ENCODE measurements around the gene FKBP7.
A peak's percentile ranks its signal among the peaks of the same experiment; 100 is the strongest.
"Not testable (repeated sequence)": the region's sequence is repeated elsewhere in the genome, so short reads cannot be mapped to it uniquely, and the experiment has no call there.

FKBP7 gene

GRCh38 chr2:178478439-178479274 is at the start of gene FKBP7:
FKBP7 (minus strand) TSS chr2:178478600; CDS start chr2:178478499, 101 bp downstream.
- DNase-seq (ENCODE audit: low read depth): no peak

GRCh38 chr2:178527592-178527991 is 49.2 kb upstream of the FKBP7 start:
- DNase-seq (ENCODE audit: low read depth): no peak

DNA sequence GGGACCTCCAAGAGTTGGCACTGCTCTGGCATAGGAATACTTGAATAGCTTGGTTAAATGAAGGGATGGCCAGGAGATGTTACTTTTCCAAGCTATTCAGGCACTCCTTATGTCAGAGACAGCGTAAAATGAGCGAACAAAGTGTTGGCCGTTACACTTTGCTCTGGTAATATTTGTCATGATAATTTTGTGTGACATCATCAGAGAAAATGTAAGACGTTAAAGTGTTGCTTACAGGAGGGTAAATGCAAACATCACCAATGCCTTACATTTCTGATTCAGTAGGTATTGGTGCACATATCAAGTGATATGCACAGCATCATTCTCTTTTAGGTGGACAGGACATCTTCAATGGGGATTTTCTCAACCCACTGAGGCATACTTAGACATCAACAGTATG is 47.9 kb upstream of the FKBP7 start:
- DNase-seq (ENCODE audit: low read depth): no peak

DNA sequence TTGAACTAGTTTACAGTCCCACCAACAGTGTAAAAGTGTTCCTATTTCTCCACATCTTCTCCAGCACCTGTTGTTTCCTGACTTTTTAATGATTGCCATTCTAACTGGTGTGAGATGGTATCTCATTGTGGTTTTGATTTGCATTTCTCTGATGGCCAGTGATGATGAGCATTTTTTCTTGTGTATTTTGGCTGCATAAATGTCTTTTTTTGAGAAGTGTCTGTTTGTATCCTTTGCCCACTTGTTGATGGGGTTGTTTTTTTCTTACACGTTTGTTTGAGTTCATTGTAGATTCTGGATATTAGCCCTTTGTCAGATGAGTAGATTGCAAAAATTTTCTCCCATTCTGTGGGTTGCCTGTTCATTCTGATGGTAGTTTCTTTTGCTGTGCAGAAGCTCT is 47.1 kb upstream of the FKBP7 start:
- not testable (repeated sequence) for DNase-seq (ENCODE audit: low read depth)

- DNase-seq (ENCODE audit: low read depth): not testable (repeated sequence)
Observed at GRCh38 chr2:178525010-178525409, 46.6 kb upstream of the FKBP7 start.

DNA sequence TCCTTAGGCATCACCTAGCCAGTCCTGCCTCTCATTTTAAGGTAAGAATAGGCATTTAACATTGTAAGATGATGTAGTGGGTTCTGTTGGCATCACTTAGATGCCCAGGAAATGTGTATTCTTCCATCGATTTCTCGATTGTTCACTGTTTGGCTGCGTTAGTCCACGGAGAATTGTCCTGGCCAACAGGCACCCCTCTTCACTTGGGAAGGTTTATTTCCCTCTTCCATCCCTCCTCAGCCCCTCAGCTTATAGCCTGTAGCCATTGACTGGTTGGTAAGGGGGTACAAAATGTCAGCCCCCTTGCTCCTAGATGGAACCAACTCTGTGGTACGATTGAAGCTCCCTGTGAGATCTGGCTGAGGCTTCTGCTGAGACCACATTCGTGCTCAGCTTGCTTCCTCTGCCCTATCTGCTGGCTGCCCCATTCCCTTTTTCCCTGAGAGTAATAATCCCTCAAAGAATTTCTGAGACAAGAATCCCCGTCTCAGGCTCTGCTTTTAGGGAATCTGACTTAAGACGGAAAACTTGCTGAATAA is 45.3 kb upstream of the FKBP7 start:
- no peak for DNase-seq (ENCODE audit: low read depth)

DNA sequence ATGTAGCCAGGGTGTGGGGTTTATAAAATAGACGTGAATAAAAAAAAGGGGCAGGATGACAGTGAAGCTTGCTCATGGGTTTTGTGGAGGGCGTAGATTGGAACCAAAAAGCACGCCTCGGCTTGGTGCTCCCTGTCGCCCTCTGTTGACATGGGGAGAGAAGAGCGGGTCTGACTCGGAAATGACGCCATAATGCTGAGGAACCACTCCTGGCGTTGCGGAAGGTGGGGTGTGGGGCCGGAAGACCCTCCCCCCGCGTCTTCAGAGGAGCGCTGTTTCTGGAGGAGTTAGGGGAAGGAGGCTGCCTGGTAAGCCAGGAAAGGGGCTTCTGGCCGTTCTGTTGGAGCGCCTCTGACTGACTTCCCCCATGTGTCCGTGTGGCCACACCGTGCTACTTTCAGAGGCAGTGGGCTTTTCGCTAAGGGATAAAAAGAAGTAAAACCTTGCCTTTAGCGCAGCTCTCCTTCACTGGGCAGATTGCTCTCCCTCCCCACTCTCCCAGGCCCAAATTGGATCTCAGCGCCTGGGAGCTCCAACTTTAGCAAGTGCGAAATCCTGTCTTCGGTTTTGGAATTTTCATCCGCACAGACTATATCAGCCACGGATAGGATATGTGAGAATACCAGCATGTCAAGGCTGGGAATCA is 44.7 kb upstream of the FKBP7 start:
- DNase-seq (ENCODE audit: low read depth): peak; percentile 22

GRCh38 chr2:178521304-178522150 is 43.1 kb upstream of the FKBP7 start:
- DNase-seq (ENCODE audit: low read depth): no peak

- no peak for DNase-seq (ENCODE audit: low read depth)
Observed at GRCh38 chr2:178517496-178517895, 39.1 kb upstream of the FKBP7 start.

GRCh38 chr2:178514664-178515063 is 36.3 kb upstream of the FKBP7 start:
- peak; percentile 28 for DNase-seq (ENCODE audit: low read depth)

- no peak for DNase-seq (ENCODE audit: low read depth)
Observed at GRCh38 chr2:178513876-178514275, 35.5 kb upstream of the FKBP7 start.

- no peak for DNase-seq (ENCODE audit: low read depth)
Observed at GRCh38 chr2:178512484-178512883, 34.1 kb upstream of the FKBP7 start.

DNA sequence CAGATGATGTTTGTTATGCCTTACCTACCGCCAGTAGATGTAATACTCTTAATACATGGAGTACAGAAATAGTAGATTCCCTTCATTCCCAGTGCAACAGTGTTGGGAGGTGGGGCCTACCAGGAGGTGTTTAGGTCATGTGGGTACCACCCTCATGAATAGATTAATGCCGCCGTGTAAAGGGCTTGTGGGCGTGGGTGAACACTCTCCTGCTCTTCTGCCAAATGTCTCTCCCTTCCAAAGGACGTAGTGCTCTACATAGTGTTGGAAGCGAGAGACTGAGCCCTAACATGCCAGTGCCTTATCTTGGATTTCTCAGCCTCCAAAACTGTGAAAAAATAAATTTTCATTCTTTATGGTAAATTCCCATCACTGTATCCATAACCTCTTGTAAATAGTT is 32.0 kb upstream of the FKBP7 start:
- DNase-seq (ENCODE audit: low read depth): no peak

DNA sequence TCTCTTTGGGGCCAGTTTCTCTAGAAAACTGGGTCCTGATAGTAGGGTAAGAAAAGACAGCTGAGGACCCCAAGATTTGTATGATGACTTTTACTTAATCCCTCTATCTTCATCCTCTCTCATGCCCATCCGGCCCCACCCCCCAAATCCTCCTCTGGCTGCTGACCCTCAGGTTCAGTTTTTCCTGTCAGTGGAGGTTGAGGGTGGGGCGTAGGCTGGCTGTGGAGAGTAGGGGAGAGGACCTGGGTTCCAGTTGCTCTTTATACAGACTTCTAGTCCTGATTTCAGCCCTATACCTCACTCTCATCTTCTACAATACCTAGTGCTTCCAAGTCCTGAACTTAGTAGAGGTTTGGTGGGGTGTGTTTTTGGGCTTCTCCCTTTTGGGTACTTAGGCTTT is 30.2 kb upstream of the FKBP7 start:
- no peak for DNase-seq (ENCODE audit: low read depth)

- no peak for DNase-seq (ENCODE audit: low read depth)
Observed at GRCh38 chr2:178506949-178507348, 28.5 kb upstream of the FKBP7 start.

- no peak for DNase-seq (ENCODE audit: low read depth)
Observed at GRCh38 chr2:178506524-178506923, 28.1 kb upstream of the FKBP7 start.

DNA sequence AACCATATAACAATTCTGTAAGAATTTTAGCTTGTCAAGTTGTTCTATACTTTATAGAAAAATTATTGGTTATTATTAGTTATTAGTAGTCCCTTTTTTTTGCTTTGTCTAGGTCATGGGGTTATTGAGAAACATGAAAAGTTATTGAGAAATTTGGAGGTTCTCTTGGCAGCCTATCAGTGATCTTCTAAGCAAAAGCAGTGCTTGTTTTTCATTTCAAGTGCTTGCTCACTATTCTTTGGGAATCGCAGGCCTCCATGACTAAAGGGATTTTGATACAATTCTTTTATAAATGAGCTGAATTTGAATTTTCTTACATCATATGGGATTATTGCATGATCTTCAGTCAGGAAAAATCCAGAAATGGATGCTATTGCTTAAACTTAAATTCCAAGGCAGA is 27.7 kb upstream of the FKBP7 start:
- DNase-seq (ENCODE audit: low read depth): no peak

DNA sequence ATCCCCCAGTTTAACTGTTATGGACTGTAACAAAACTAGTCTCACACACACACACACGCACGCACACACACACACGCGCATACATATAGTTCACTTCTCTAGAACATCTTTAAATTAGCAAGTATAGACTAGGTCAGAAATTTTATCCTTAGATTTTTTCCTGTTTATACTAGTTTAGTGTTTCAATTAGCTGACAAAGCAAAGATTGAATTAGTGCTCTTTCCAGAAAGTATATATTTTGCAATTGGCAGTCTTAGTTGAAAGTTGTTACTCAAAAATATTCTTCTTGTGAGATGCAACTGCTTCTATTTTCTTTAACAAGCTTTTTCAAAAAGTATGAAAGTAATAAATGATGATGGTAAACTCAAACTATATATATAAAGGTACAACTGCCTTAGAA is 24.4 kb upstream of the FKBP7 start:
- no peak for DNase-seq (ENCODE audit: low read depth)

- no peak for DNase-seq (ENCODE audit: low read depth)
Observed at GRCh38 chr2:178499640-178500039, 21.2 kb upstream of the FKBP7 start.

DNA sequence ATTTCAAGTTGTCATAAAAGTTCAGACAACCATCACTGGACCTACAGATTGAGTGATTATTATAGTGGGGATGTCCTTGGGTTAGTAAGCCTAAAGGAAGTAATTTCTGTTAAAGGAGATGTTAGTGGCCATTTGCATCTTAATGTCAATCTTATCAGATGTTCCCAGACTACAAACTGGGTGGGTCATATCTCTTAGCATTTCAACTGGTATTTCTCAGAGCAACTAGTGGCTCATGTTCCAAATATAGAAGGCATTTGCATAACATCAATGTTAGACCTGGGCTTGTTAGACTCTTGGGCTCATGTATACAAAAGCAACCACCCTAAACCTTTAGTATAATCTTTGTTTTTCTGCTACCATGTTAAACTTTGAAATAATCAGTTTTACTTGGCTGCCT is 19.7 kb upstream of the FKBP7 start:
- DNase-seq (ENCODE audit: low read depth): no peak

- no peak for DNase-seq (ENCODE audit: low read depth)
Observed at GRCh38 chr2:178496049-178496448, 17.6 kb upstream of the FKBP7 start.

GRCh38 chr2:178491612-178492011 is 13.2 kb upstream of the FKBP7 start:
- no peak for DNase-seq (ENCODE audit: low read depth)
